ENCODE measurements around the gene RUBCN. TPM values are rescaled to one million over a fixed set of nuclear protein-coding genes. Genes with fewer than 3 reads are reported as not detected.
"Not testable (repeated sequence)": the region's sequence is repeated elsewhere in the genome, so short reads cannot be mapped to it uniquely, and the experiment has no call there.

Gene RUBCN
- total and polyA plus RNA-seq, 2 of the 13 experiments (the other 11 are each of a cell fraction or from before 2014, with no cell fraction given) = 5.2 to 8.1 TPM

GRCh38 chr3:197647649-197648048 is 89.1 kb downstream of the RUBCN start:
- BruUV-seq (replicated peaks); H3K4me3 ChIP-seq (replicated peaks in 1 of 3; ENCODE audit: insufficient read depth in 1 of 3, low read depth in 2 of 3, low read length in 3 of 3); FAIRE-seq; POLR2A ChIA-PET; H3K9ac ChIP-seq (ENCODE audit: insufficient read depth, low read depth, low read length); H3K79me2 ChIP-seq (ENCODE audit: insufficient read depth, low read length); H4K20me1 ChIP-seq (ENCODE audit: insufficient read depth, low read length); DNase-seq (ENCODE audit: low spot score); H3K27ac ChIP-seq (ENCODE audit: extremely low read length, insufficient read depth, low read length); H3K36me3 ChIP-seq (replicated peaks in 1 of 2; ENCODE audit: control insufficient read depth in 1 of 2, insufficient read depth in 2 of 2, low read length in 2 of 2); CTCF ChIA-PET (ENCODE audit: low intra/inter-chr PET ratio, low total read pairs); H3K9me3 ChIP-seq (ENCODE audit: low read length); intact Hi-C loops (cut with micrococcal nuclease; ENCODE audit: unreplicated experiment); H3K4me2 ChIP-seq (ENCODE audit: low read depth, low read length); in situ Hi-C loops (cut with HindIII; ENCODE audit: extremely low pct_ligation_motif_present, low pct_unique_long_range_greater_than_20kb); ATAC-seq; H3K4me1 ChIP-seq (ENCODE audit: insufficient read depth, low read length); H2AFZ ChIP-seq (ENCODE audit: low read length); H3K27me3 ChIP-seq (ENCODE audit: control insufficient read depth in 1 of 2, insufficient read depth in 2 of 2, low read length in 2 of 2): not testable (repeated sequence)
- TF ChIP-seq ZBTB33 (CRISPR knock-in tag; IDR thresholded peaks at IDR 0.05) = peak; percentile 47; the same call in 1 of the 2 replicates
- 97% methylated on average over 3 of the region's 7 CpGs for WGBS (ENCODE audit: low lambda C conversion rate)

DNA sequence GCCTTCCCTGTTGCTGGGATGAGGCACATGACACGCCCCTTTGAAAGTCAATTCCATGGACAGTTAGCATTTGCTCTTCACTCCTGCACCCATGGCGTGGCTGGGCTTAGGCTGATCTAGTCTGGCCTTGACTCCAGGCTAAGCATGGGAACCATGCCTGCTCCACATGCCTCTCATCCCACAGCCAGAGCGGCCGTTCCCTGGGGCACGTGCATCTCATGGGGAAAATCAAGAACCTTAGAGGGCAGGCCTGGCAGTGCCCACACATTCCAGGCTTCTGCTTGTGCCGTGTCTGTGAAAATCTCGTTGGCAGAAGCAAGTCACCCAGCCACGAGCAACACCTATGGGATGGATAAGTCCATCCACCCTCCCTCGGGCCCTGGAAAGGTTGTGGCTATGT is 89.5 kb downstream of the RUBCN start:
- FAIRE-seq; CTCF ChIA-PET (ENCODE audit: low intra/inter-chr PET ratio, low total read pairs): not testable (repeated sequence)

GRCh38 chr3:197646294-197646693 is 90.4 kb downstream of the RUBCN start:
- in situ Hi-C loops (cut with HindIII; ENCODE audit: extremely low pct_ligation_motif_present, low pct_unique_long_range_greater_than_20kb); H3K27ac ChIP-seq (ENCODE audit: extremely low read length, insufficient read depth, low read length); DNase-seq (ENCODE audit: low spot score); H3K27me3 ChIP-seq (ENCODE audit: control insufficient read depth in 1 of 2, insufficient read depth in 2 of 2, low read length in 2 of 2); H3K36me3 ChIP-seq (replicated peaks in 1 of 2; ENCODE audit: control insufficient read depth in 1 of 2, insufficient read depth in 2 of 2, low read length in 2 of 2); BruUV-seq (replicated peaks); H3K9me3 ChIP-seq (ENCODE audit: low read length); H3K79me2 ChIP-seq (ENCODE audit: insufficient read depth, low read length); H3K4me2 ChIP-seq (ENCODE audit: low read depth, low read length); CTCF ChIA-PET (ENCODE audit: low intra/inter-chr PET ratio, low total read pairs); intact Hi-C loops (cut with micrococcal nuclease; ENCODE audit: unreplicated experiment); H3K4me3 ChIP-seq (replicated peaks in 1 of 3; ENCODE audit: insufficient read depth in 1 of 3, low read depth in 2 of 3, low read length in 3 of 3); FAIRE-seq; H3K4me1 ChIP-seq (ENCODE audit: insufficient read depth, low read length); H4K20me1 ChIP-seq (ENCODE audit: insufficient read depth, low read length); H3K9ac ChIP-seq (ENCODE audit: insufficient read depth, low read depth, low read length); POLR2A ChIA-PET; ATAC-seq; H2AFZ ChIP-seq (ENCODE audit: low read length): not testable (repeated sequence)
- whole genome bisulfite sequencing (ENCODE audit: low lambda C conversion rate) = 87% methylated on average over 11 of the region's 12 CpGs

More for the DNA sequence above, 89.5 kb downstream of the RUBCN start:
- H3K27me3 ChIP-seq (ENCODE audit: control insufficient read depth in 1 of 2, insufficient read depth in 2 of 2, low read length in 2 of 2); H3K9me3 ChIP-seq (ENCODE audit: low read length); ATAC-seq; H3K36me3 ChIP-seq (replicated peaks in 1 of 2; ENCODE audit: control insufficient read depth in 1 of 2, insufficient read depth in 2 of 2, low read length in 2 of 2); intact Hi-C loops (cut with micrococcal nuclease; ENCODE audit: unreplicated experiment); BruUV-seq (replicated peaks); in situ Hi-C loops (cut with HindIII; ENCODE audit: extremely low pct_ligation_motif_present, low pct_unique_long_range_greater_than_20kb); DNase-seq (ENCODE audit: low spot score); H2AFZ ChIP-seq (ENCODE audit: low read length); H3K27ac ChIP-seq (ENCODE audit: extremely low read length, insufficient read depth, low read length); POLR2A ChIA-PET; H3K79me2 ChIP-seq (ENCODE audit: insufficient read depth, low read length); H3K4me3 ChIP-seq (replicated peaks in 1 of 3; ENCODE audit: insufficient read depth in 1 of 3, low read depth in 2 of 3, low read length in 3 of 3); H3K9ac ChIP-seq (ENCODE audit: insufficient read depth, low read depth, low read length); H4K20me1 ChIP-seq (ENCODE audit: insufficient read depth, low read length); H3K4me1 ChIP-seq (ENCODE audit: insufficient read depth, low read length); H3K4me2 ChIP-seq (ENCODE audit: low read depth, low read length): not testable (repeated sequence)
- WGBS (ENCODE audit: low lambda C conversion rate) = 95% methylated on average over 7 of the region's 9 CpGs

- 83% methylated on average over 4 of the region's 10 CpGs for WGBS (ENCODE audit: low lambda C conversion rate)
- H3K4me3 ChIP-seq (replicated peaks in 1 of 3; ENCODE audit: insufficient read depth in 1 of 3, low read depth in 2 of 3, low read length in 3 of 3); intact Hi-C loops (cut with micrococcal nuclease; ENCODE audit: unreplicated experiment); H3K4me1 ChIP-seq (ENCODE audit: insufficient read depth, low read length); FAIRE-seq; H4K20me1 ChIP-seq (ENCODE audit: insufficient read depth, low read length); H3K36me3 ChIP-seq (replicated peaks in 1 of 2; ENCODE audit: control insufficient read depth in 1 of 2, insufficient read depth in 2 of 2, low read length in 2 of 2); H3K27me3 ChIP-seq (ENCODE audit: control insufficient read depth in 1 of 2, insufficient read depth in 2 of 2, low read length in 2 of 2); H3K79me2 ChIP-seq (ENCODE audit: insufficient read depth, low read length); H3K4me2 ChIP-seq (ENCODE audit: low read depth, low read length); in situ Hi-C loops (cut with HindIII; ENCODE audit: extremely low pct_ligation_motif_present, low pct_unique_long_range_greater_than_20kb); H3K9me3 ChIP-seq (ENCODE audit: low read length); H2AFZ ChIP-seq (ENCODE audit: low read length); ATAC-seq; H3K9ac ChIP-seq (ENCODE audit: insufficient read depth, low read depth, low read length); BruUV-seq (replicated peaks); CTCF ChIA-PET (ENCODE audit: low intra/inter-chr PET ratio, low total read pairs); POLR2A ChIA-PET; DNase-seq (ENCODE audit: low spot score); H3K27ac ChIP-seq (ENCODE audit: extremely low read length, insufficient read depth, low read length): not testable (repeated sequence)
Measured at GRCh38 chr3:197637556-197637955, 99.1 kb downstream of the RUBCN start.
